B cell (primary cell): ENCODE measurements around the gene PAK2.

Experiments
- CTCF ChIP-seq: fragments of 200-600 bp; IDR thresholded peaks from one replicate; pipeline ENCODE4 v1.8.0; 2022; ENCODE audit warnings: antibody characterized with exemption, mild to moderate bottlenecking
- EZH2 ChIP-seq: IDR thresholded peaks from 2 replicates; pipeline ENCODE4 v1.6.1; 2012; ENCODE audit warnings: borderline replicate concordance, low read depth, mild to moderate bottlenecking, moderate library complexity, low read length; ENCODE audit not compliant: insufficient read depth, poor library complexity, severe bottlenecking

- TF ChIP-seq CTCF (no peak), EZH2 (no peak)
These were observed 103.9 kb downstream of the PAK2 start for GRCh38 chr3:196843435-196844110.
